ENCODE data around the gene CEP57L1. TPM values are rescaled to one million over a fixed set of nuclear protein-coding genes. Genes with fewer than 3 reads are reported as not detected.

CEP57L1 gene
- total and polyA plus RNA-seq, 2 donors (not counting 1 experiment from before 2014, with no cell fraction given): 3.1 to 8.8 TPM

- H3K9me3 Mint-ChIP-seq (ENCODE audit: insufficient read depth): no peaks in the 10 kb centered on the region
- no peak for ATAC-seq (ENCODE audit: low read depth)
- TF ChIP-seq, protein P1, sequence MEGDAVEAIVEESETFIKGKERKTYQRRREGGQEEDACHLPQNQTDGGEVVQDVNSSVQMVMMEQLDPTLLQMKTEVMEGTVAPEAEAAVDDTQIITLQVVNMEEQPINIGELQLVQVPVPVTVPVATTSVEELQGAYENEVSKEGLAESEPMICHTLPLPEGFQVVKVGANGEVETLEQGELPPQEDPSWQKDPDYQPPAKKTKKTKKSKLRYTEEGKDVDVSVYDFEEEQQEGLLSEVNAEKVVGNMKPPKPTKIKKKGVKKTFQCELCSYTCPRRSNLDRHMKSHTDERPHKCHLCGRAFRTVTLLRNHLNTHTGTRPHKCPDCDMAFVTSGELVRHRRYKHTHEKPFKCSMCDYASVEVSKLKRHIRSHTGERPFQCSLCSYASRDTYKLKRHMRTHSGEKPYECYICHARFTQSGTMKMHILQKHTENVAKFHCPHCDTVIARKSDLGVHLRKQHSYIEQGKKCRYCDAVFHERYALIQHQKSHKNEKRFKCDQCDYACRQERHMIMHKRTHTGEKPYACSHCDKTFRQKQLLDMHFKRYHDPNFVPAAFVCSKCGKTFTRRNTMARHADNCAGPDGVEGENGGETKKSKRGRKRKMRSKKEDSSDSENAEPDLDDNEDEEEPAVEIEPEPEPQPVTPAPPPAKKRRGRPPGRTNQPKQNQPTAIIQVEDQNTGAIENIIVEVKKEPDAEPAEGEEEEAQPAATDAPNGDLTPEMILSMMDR (IDR thresholded peaks at IDR 0.05): no peak
- TF ChIP-seq EZH2 (IDR thresholded peaks at IDR 0.05; ENCODE audit: borderline replicate concordance, insufficient read depth, low read depth, low read length, poor library complexity, severe bottlenecking): no peak
These were observed 84.2 kb downstream of the CEP57L1 start for GRCh38 chr6:109179507-109179906.

DNA sequence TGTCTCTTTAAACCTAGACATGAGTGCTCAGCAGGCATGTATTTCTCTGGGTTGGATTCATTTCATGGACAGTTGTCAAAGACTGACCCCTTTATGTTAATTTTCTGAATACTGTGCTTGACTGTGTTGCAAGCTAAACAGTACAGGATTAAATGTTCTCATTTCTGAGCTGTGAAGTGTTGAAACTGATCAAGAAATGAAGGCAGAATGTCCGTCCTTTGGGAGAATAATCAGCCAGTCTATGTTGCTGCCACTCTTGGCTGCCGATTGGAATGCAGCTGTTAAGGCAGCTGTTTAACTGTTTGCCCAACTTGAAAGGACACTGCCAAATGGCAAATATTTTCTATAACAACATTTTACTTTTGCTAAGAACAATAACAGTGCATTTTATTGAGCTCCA is 87.3 kb downstream of the CEP57L1 start:
- Histone ChIP-seq H3K4me2 (replicated peaks; ENCODE audit: low read depth, low read length, poor library complexity, severe bottlenecking) (no peak overlapping the region), H3K79me2 (ENCODE audit: control insufficient read depth, insufficient read depth, low read length) (no peaks in the 10 kb centered on the region), H2AFZ (ENCODE audit: insufficient read depth, low read depth, low read length, poor library complexity, severe bottlenecking) (no peak overlapping the region), H3K27me3 (replicated peaks in 1 of 4; ENCODE audit: control extremely low read depth in 1 of 4, control insufficient read depth in 3 of 4, insufficient read depth in 4 of 4, low read length in 3 of 4) (peaks cover 0 to 4% (median 0%) of the 10 kb centered on the region in 4 experiments), H3K4me1 (ENCODE audit: control insufficient read depth in 2 of 2, insufficient read depth in 2 of 2, low read length in 2 of 2) (peaks cover 8 to 16% of the 10 kb centered on the region in 2 donors), H3K36me3 (replicated peaks in 1 of 2; ENCODE audit: control extremely low read depth in 1 of 2, control insufficient read depth in 1 of 2, extremely low read depth in 1 of 2, insufficient read depth in 2 of 2, low read length in 1 of 2) (no peaks in the 10 kb centered on the region), H4K20me1 (ENCODE audit: control insufficient read depth, insufficient read depth, low read length, poor library complexity, severe bottlenecking) (no peaks in the 10 kb centered on the region), H3K9ac (ENCODE audit: low read length) (no peak overlapping the region), H3K27ac (ENCODE audit: low read length in 2 of 2) (no peak overlapping the region), H3K9me3 (ENCODE audit: control extremely low read depth in 1 of 3, control insufficient read depth in 2 of 3, insufficient read depth in 1 of 3, low read length in 2 of 3) (no peaks in the 10 kb centered on the region), H3K4me3 (ENCODE audit: control extremely low read depth in 1 of 5, extremely low read depth in 1 of 5, insufficient read depth in 1 of 5, low read depth in 2 of 5, low read length in 4 of 5) (no peak overlapping the region)
- H3K4me1 Mint-ChIP-seq: peaks cover 8% of the 10 kb centered on the region
- H3K27ac Mint-ChIP-seq: no peak overlapping the region
- ChIA-PET CTCF (interaction anchor here (0.9 to 1.4 kb wide), 2 partner anchors 8 to 201 kb away, joined by 5 to 8 read pairs; no protein-coding TSS in a partner anchor), POLR2A (no interaction called here)
- H3K4me3 Mint-ChIP-seq: no peak overlapping the region
- TF ChIP-seq EZH2 (IDR thresholded peaks at IDR 0.05; ENCODE audit: borderline replicate concordance, insufficient read depth, low read depth, low read length, poor library complexity, severe bottlenecking): no peak
- TF ChIP-seq, protein P1 (IDR thresholded peaks at IDR 0.05): no peak
- 87% methylated on average over 2 of the region's 2 CpGs for WGBS (ENCODE audit: insufficient coverage)
- no peaks in the 10 kb centered on the region for H3K9me3 Mint-ChIP-seq (ENCODE audit: insufficient read depth)
- intact Hi-C loops (cut with micrococcal nuclease): loop anchor here (10.0 kb wide), 1 partner anchor 88 kb away; the partner anchor contains the start of genes CEP57L1 and SESN1
- H3K27me3 Mint-ChIP-seq: peaks cover 20% of the 10 kb centered on the region
- DNase-seq (no peak), ATAC-seq (ENCODE audit: low read depth) (no peak)

More at GRCh38 chr6:109179507-109179906, 84.2 kb downstream of the CEP57L1 start:
- Histone ChIP-seq H3K4me2 (replicated peaks; ENCODE audit: low read depth, low read length, poor library complexity, severe bottlenecking) (no peak overlapping the region), H3K9me3 (ENCODE audit: control extremely low read depth in 1 of 3, control insufficient read depth in 2 of 3, insufficient read depth in 1 of 3, low read length in 2 of 3) (no peaks in the 10 kb centered on the region), H3K27ac (ENCODE audit: low read length in 2 of 2) (no peak overlapping the region), H3K27me3 (replicated peaks in 1 of 4; ENCODE audit: control extremely low read depth in 1 of 4, control insufficient read depth in 3 of 4, insufficient read depth in 4 of 4, low read length in 3 of 4) (peaks cover 0 to 6% (median 0%) of the 10 kb centered on the region in 4 experiments), H4K20me1 (ENCODE audit: control insufficient read depth, insufficient read depth, low read length, poor library complexity, severe bottlenecking) (no peaks in the 10 kb centered on the region), H3K4me3 (ENCODE audit: control extremely low read depth in 1 of 5, extremely low read depth in 1 of 5, insufficient read depth in 1 of 5, low read depth in 2 of 5, low read length in 4 of 5) (no peak overlapping the region), H3K9ac (ENCODE audit: low read length) (no peak overlapping the region), H2AFZ (ENCODE audit: insufficient read depth, low read depth, low read length, poor library complexity, severe bottlenecking) (no peak overlapping the region), H3K4me1 (ENCODE audit: control insufficient read depth in 2 of 2, insufficient read depth in 2 of 2, low read length in 2 of 2) (peaks cover 2 to 10% of the 10 kb centered on the region in 2 donors), H3K79me2 (ENCODE audit: control insufficient read depth, insufficient read depth, low read length) (no peaks in the 10 kb centered on the region), H3K36me3 (replicated peaks in 1 of 2; ENCODE audit: control extremely low read depth in 1 of 2, control insufficient read depth in 1 of 2, extremely low read depth in 1 of 2, insufficient read depth in 2 of 2, low read length in 1 of 2) (no peaks in the 10 kb centered on the region)
- ChIA-PET CTCF (no interaction called here), POLR2A (no interaction called here)
- Mint-ChIP-seq H3K27ac (no peak overlapping the region), H3K27me3 (peaks cover 26% of the 10 kb centered on the region), H3K4me3 (no peak overlapping the region), H3K4me1 (peaks cover 1% of the 10 kb centered on the region)
- no CpG with 5 or more reads among the region's 1 CpG for WGBS (ENCODE audit: insufficient coverage)
- no peak for DNase-seq
- intact Hi-C loops (cut with micrococcal nuclease): no loop called here

All from B cell (primary cell).